Urothelium cell line (cell line): ENCODE data around the gene NKIRAS1.
"Not testable (repeated sequence)": the region's sequence is repeated elsewhere in the genome, so short reads cannot be mapped to it uniquely, and the experiment has no call there.

ENCODE experiments used
- DNase-seq: peaks from one replicate; pipeline ENCODE4 v3.0.0; 2011; ENCODE audit warnings: low spot score, mixed read lengths
- FAIRE-seq: peaks from 2 replicates; lab custom pipeline; 2011; peaks lifted over from hg19 to GRCh38; lab: Jason Lieb, UNC

Gene NKIRAS1

GRCh38 chr3:23941440-23941839 lies 24.6 kb upstream of the NKIRAS1 start:
- FAIRE-seq (no peak), DNase-seq (no peak)

GRCh38 chr3:23940775-23941174 lies 24.0 kb upstream of the NKIRAS1 start:
- FAIRE-seq: no peak

DNA sequence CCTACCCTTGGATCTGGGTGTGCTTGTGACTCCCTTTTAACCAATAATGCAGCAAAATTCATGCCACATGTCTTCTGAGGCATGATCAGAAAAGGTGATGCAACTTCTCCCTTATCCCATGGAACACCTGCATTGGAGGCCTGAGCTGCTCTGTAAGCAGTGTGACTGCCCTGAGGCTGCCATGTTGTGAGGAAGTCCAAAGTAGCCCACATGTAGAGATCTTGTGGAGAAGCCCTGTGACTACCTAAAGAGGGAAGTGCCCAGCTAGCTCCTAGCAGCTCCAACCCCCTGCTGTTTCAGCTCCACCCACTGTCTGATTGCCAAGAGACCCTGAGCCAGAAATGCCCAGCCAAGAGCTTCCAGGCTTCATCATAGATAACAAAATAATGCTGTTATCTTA lies 21.9 kb upstream of the NKIRAS1 start:
- no peak for FAIRE-seq
- no peak for DNase-seq

More at GRCh38 chr3:23940775-23941174, 24.0 kb upstream of the NKIRAS1 start:
- no peak for DNase-seq

- no peak for FAIRE-seq
- DNase-seq: no peak
Measured at GRCh38 chr3:23937296-23937695, 20.5 kb upstream of the NKIRAS1 start.

GRCh38 chr3:23934253-23934652 lies 17.5 kb upstream of the NKIRAS1 start:
- FAIRE-seq: no peak
- no peak for DNase-seq

DNA sequence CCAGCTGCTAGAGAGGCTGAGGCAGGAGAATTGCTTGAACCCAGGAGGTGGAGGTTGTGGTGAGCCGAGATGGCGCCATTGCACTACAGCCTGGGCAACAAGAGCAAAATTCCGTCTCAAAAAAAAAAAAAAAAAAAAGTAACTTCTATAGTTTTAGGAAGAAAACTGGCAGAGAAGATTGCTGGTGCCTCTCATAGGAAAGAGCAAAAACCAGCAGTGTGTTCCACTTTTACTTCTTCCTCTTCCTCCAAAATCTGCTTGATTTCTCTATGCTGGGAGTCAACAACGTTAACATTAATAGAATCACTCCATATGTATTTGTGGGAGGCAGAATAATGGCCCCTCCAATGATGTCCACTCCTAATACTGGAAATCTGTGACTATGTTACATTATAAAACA lies 15.8 kb upstream of the NKIRAS1 start:
- FAIRE-seq (no peak), DNase-seq (no peak)

- FAIRE-seq: no peak
Measured at GRCh38 chr3:23931597-23931996, 14.8 kb upstream of the NKIRAS1 start.

GRCh38 chr3:23928524-23928923 lies 11.7 kb upstream of the NKIRAS1 start:
- no peak for FAIRE-seq

More at GRCh38 chr3:23931597-23931996, 14.8 kb upstream of the NKIRAS1 start:
- DNase-seq: no peak

DNA sequence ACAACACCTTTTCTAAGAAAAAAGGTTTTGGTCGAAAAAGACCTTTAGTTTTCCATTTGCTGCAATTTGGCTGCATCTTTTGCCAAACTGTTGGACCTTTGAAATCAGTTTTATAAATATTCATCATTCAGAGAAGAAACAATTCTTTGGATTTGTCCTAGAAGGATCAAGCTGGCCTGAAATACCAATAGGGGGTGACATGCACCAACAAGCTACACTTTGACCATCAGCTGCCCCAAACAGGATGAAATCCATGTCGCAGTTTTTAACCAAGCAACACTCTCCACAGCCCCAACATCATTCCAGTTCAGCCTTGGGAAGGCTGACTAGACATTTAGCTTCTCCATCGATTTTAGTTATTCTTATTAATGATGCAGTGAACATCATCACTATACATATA lies 9.9 kb upstream of the NKIRAS1 start:
- no peak for DNase-seq
- FAIRE-seq: no peak

More at GRCh38 chr3:23928524-23928923, 11.7 kb upstream of the NKIRAS1 start:
- peak; percentile 18 for DNase-seq

DNA sequence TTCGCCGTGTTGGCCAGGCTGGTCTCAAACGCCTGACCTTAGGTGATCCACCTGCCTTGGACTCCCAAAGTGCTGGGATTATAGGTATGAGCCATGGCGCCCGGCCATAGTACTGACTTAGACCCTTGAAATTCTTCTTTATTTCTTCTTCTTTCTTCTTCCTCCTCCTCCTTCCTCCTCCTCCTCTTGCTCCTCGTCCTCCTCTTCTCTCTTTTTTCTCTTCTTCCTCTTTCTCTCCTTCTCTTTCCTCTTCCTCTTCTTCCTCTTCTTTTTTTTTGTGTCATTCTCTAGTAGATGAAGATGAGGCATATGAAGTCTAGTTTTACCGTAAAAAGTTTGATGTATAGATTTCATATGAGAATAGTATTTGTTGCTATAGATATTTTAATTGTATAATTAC lies 9.5 kb upstream of the NKIRAS1 start:
- FAIRE-seq: no peak

DNA sequence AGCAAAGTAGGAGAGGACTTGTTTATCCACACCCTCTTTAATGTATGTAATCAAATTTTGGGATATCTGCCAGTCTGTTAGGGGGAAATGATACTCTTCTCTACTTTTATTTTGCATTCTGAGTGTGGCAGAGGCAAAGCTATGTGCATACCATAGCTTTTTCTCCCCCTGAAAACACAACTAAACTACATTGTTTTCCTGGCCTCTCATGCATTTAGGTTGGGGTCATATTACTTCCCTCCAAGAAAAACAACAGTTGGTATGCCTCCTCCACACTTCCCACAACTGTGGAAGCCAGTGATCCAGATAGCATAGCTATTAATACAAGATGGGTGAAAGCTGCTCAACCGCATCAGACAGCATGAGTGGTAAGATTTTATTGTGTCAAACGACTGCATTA lies 7.0 kb upstream of the NKIRAS1 start:
- FAIRE-seq (no peak), DNase-seq (no peak)

More for the DNA sequence above, 9.5 kb upstream of the NKIRAS1 start:
- no peak for DNase-seq

DNA sequence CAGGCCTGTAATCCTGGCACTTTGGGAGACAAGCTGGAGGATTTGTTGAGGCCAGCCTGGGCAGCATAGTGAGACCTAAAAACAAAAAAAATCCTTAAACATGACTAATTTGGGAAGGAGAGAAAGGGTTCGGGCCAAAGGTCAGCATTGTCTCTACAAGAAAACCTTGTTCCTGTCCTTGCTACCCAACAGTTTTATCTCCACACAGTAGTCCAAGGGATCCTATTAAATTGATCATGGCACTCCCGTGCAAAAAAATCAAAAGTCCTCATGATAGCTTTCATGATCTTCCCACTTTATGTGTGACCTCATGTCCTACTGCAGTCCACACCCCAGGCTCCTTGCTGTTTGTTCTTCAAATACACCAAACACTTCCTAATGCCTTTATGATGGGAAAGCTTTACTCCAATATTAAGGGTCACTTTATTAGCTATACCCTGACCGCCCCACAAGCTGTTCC lies 4.3 kb upstream of the NKIRAS1 start:
- FAIRE-seq: no peak
- no peak for DNase-seq

- FAIRE-seq (no peak), DNase-seq (no peak)
Measured at GRCh38 chr3:23920151-23920655, 3.4 kb upstream of the NKIRAS1 start.

- no peak for FAIRE-seq
- no peak for DNase-seq
Measured at GRCh38 chr3:23919628-23920027, 2.8 kb upstream of the NKIRAS1 start.

- DNase-seq, FAIRE-seq: not testable (repeated sequence)
Measured at GRCh38 chr3:23918331-23918730, 1.5 kb upstream of the NKIRAS1 start.

GRCh38 chr3:23917679-23918303 lies 1.0 kb upstream of the NKIRAS1 start:
- FAIRE-seq: not testable (repeated sequence)
- peak; percentile 62 for DNase-seq

GRCh38 chr3:23916152-23916885 lies 471 bp downstream of the NKIRAS1 start:
- no peak for FAIRE-seq
- DNase-seq: no peak

DNA sequence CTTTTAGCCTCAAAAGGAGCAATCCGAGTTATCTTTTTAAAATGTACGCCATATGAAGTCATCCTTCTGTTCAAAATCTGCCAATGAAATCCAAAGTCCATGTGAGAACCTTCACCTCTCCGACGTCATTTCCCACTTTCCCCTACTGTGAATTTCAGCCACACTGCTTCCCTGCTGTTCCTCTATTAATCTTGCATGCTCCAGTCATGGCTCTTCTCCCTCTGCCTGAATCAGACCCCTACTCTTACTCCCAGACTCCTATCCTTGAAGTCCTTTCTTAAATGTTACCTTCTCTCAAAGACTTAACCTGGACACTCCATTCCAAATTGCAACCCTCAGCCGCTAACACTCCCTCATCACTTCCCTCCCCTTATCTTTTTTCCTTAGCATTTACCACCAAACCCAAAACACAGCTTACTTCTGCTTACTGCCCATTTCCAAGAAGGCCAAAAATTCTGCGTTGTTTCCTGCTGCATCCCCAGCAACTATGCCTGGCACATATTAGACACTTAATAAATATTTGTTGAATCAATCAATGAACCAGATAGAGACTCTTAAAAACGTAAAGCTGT lies 1.2 kb downstream of the NKIRAS1 start:
- no peak for DNase-seq
- no peak for FAIRE-seq

DNA sequence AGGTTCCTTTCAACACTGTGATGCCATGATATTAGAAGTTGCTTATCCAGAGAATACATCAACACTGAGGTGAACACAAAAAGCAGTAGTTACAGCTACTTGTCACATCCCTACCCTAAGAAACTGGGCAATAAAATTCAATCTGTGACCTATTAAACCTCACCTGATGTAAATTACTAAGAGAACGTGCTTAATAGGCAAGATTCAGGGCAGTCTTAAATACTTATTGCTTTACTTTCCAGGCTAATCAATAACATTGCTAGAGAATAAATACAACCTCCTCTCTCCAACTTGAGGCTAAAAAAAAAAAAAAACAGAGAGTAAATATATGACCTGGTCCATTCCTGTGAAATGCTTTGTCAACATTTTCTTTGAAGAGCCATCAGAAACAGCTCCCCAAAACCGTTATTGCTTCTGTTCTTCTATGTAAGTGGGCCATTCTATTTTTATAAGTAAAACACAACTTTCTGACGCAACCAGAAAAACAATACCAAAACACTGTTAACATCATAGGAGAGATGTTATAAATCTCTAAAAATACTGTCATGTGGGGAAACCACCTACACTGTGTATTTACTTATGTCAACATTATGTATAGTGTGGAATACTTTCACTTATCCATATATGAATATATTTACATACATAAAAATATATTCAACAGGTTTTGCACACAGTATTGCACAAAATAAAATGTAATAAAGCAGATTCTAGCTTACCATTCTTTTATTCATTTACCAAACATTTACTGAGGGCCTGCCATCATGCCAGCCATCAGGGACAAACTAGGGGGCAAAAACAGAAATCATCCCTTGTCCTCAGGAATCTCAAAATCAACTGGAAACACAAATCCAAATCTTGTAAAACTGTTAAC lies 2.7 kb downstream of the NKIRAS1 start:
- FAIRE-seq (no peak), DNase-seq (no peak)

DNA sequence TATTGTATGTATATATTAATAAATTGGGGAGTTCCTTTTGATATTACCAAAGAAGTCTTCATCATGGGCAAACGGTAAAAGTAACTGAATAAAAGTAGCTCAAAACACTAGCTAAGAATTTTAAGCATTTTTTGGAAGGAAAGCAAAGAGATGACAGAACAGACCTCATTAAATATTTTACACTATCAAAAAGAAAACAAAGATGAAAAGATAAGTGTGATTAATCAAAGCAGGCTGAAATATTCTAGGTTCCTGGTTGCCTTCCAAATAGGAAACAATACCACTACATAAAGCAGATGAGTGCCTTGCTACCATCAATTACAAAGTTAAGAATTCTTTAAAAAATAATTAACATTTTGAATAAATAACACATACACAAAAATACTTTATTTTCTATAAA lies 3.6 kb downstream of the NKIRAS1 start:
- FAIRE-seq (no peak), DNase-seq (no peak)

DNA sequence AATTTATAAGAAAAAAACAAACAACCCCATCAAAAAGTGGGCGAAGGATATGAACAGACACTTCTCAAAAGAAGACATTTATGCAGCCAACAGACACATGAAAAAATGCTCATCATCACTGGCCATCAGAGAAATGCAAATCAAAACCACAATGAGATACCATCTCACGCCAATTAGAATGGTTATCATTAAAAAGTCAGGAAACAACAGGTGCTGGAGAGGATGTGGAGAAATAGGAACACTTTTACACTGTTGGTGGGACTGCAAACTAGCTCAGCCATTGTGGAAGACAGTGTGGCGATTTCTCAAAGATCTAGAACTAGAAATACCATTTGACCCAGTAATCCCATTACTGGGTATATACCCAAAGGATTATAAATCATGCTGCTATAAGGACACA lies 4.5 kb downstream of the NKIRAS1 start:
- not testable (repeated sequence) for DNase-seq, FAIRE-seq
